ENCODE results near the gene MED16. TPM values are rescaled to one million over a fixed set of nuclear protein-coding genes. Genes with fewer than 3 reads are reported as not detected.

MED16 gene
- total RNA-seq, 1 experiment from 2014 or later: 83.1 TPM

DNA sequence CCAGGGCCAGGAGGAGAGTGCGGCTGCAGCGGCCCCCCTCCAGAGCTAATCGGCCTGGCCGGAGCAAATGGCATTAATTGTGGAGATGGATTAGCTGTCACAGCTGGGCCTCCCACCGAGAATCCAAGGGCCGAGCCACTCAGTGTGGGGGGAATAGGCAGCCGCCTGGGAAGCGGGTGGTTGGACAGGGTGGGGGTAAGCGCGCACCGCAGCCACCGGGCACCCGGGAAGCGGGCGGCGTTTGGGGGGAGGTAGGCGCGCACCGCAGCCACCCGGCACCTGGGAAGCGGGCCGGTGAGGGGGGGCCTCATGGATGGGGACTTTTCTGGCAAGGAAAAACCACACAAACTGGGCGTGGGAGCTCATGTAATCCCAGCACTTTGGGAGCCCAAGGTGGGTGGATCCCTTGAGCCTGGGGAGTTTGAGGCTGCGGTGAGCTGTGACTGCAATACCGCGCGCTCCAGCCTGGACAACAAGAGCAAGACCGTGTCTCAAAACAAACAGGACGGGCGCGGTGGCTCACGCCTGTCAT is 10.3 kb upstream of the MED16 start:
- H3K9me3 ChIP-seq (ENCODE audit: control insufficient read depth, low read depth, low read length): no peaks in the 10 kb centered on the region
- no peak overlapping the region for H3K9ac ChIP-seq (ENCODE audit: extremely low read depth, insufficient read length, low read length)
- H3K14ac ChIP-seq (ENCODE audit: insufficient read depth, low read length): no peak overlapping the region
- no peak overlapping the region for H2BK20ac ChIP-seq (ENCODE audit: low read depth, low read length, poor library complexity, severe bottlenecking)
- H3K4me3 Mint-ChIP-seq: no peak overlapping the region
- no peak overlapping the region for H2BK5ac ChIP-seq (ENCODE audit: insufficient read length, low read length)
- no peak overlapping the region for H3K27ac Mint-ChIP-seq
- no peak overlapping the region for H2BK15ac ChIP-seq (ENCODE audit: low read depth, low read length)
- no peaks in the 10 kb centered on the region for H4K20me1 ChIP-seq (ENCODE audit: control insufficient read depth, insufficient read depth, insufficient read length)
- H2AK5ac ChIP-seq (ENCODE audit: insufficient read length, low read length): no peak overlapping the region
- no peak overlapping the region for H3K4ac ChIP-seq (ENCODE audit: low read depth, low read length)
- no peaks in the 10 kb centered on the region; the same call in 1 of the 2 replicates for H3K27me3 Mint-ChIP-seq (ENCODE audit: low read depth)
- H3K27me3 ChIP-seq (ENCODE audit: insufficient read depth, low read length): no peaks in the 10 kb centered on the region
- H3K18ac ChIP-seq (ENCODE audit: insufficient read length, low read depth, low read length): no peak overlapping the region
- H3K27ac ChIP-seq (ENCODE audit: insufficient read length, low read depth, low read length): no peak overlapping the region
- no peak overlapping the region for H3T11ph ChIP-seq (ENCODE audit: low read length)
- no peak for DNase-seq
- TF ChIP-seq, protein P1, sequence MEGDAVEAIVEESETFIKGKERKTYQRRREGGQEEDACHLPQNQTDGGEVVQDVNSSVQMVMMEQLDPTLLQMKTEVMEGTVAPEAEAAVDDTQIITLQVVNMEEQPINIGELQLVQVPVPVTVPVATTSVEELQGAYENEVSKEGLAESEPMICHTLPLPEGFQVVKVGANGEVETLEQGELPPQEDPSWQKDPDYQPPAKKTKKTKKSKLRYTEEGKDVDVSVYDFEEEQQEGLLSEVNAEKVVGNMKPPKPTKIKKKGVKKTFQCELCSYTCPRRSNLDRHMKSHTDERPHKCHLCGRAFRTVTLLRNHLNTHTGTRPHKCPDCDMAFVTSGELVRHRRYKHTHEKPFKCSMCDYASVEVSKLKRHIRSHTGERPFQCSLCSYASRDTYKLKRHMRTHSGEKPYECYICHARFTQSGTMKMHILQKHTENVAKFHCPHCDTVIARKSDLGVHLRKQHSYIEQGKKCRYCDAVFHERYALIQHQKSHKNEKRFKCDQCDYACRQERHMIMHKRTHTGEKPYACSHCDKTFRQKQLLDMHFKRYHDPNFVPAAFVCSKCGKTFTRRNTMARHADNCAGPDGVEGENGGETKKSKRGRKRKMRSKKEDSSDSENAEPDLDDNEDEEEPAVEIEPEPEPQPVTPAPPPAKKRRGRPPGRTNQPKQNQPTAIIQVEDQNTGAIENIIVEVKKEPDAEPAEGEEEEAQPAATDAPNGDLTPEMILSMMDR (conservative IDR thresholded peaks at IDR 0.05): no peak
- no peak overlapping the region for H2BK12ac ChIP-seq (ENCODE audit: insufficient read length, low read depth, low read length)
- peaks cover 0 to 27% of the 10 kb centered on the region in 2 experiments; a peak in 2 of 4 replicates for H3K4me1 Mint-ChIP-seq
- no peaks in the 10 kb centered on the region for H3K23me2 ChIP-seq (ENCODE audit: insufficient read length, low read depth, low read length, poor library complexity, severe bottlenecking)
- no peak overlapping the region for H4K8ac ChIP-seq (replicated peaks; ENCODE audit: insufficient read length, low read depth, low read length)
- H3K79me2 ChIP-seq (ENCODE audit: insufficient read depth, low read length): peaks cover 8% of the 10 kb centered on the region; the same call in 1 of the 2 replicates
- H3K9me3 Mint-ChIP-seq: no peaks in the 10 kb centered on the region
- H4K91ac ChIP-seq (ENCODE audit: insufficient read length, low read depth, low read length): no peak overlapping the region
- WGBS (ENCODE audit: extremely low coverage, insufficient read length, low lambda C conversion rate): no CpG with 5 or more reads among the region's 32 CpGs
- H3K23ac ChIP-seq (ENCODE audit: insufficient read length, low read depth, low read length): no peak overlapping the region
- H4K5ac ChIP-seq (ENCODE audit: insufficient read length, low read depth, low read length): no peak overlapping the region
- H2BK120ac ChIP-seq (ENCODE audit: low read depth, low read length, poor library complexity, severe bottlenecking): no peak overlapping the region
- H3K4me2 ChIP-seq (ENCODE audit: insufficient read depth, insufficient read length, low read length): no peak overlapping the region
- H3K79me1 ChIP-seq (ENCODE audit: insufficient read depth, low read depth, low read length, poor library complexity, severe bottlenecking): peaks cover 13% of the 10 kb centered on the region
- H3K36me3 Mint-ChIP-seq (ENCODE audit: insufficient read depth in 1 of 3, low read depth in 3 of 3): peaks cover 0 to 15% (median 13%) of the 10 kb centered on the region in 3 experiments; a peak in 4 of 7 replicates
- no peak overlapping the region for H3K56ac ChIP-seq (ENCODE audit: insufficient read length, low read depth, low read length)
- no peak overlapping the region for H2AFZ ChIP-seq (ENCODE audit: low read length)
- no peaks in the 10 kb centered on the region; the same call in 1 of the 2 replicates for H3K4me1 ChIP-seq (ENCODE audit: insufficient read depth, low read length)

All from H9 (cell line).